Measurements from ENCODE around the gene GOLGA6L22.
"Not testable (repeated sequence)": the region's sequence is repeated elsewhere in the genome, so short reads cannot be mapped to it uniquely, and the experiment has no call there.

- not testable (repeated sequence) for TF ChIP-seq CTCF (IDR thresholded peaks at IDR 0.05); POLR2AphosphoS5 (IDR thresholded peaks at IDR 0.05; ENCODE audit: low read depth, low read length); REST (IDR thresholded peaks at IDR 0.05; ENCODE audit: insufficient read depth in 1 of 2, low read depth in 2 of 2, low read length in 1 of 2); SIN3A (IDR thresholded peaks at IDR 0.05; ENCODE audit: borderline replicate concordance, insufficient read depth, low read depth, low read length); TCF7L2 (IDR thresholded peaks at IDR 0.05; ENCODE audit: low read depth, low read length)
Observed at GRCh38 chr15:22502272-22502671, 43.6 kb downstream of the GOLGA6L22 start.
